HG02623 (cell line): ENCODE results near the gene EEFSEC.

Source experiments
- ATAC-seq: cut with Tn5 transposase; IDR thresholded peaks from one replicate; pipeline ENCODE4 v1.9.1; 2021; ENCODE audit warnings: moderate library complexity; ENCODE audit not compliant: unreplicated experiment

Gene EEFSEC

DNA sequence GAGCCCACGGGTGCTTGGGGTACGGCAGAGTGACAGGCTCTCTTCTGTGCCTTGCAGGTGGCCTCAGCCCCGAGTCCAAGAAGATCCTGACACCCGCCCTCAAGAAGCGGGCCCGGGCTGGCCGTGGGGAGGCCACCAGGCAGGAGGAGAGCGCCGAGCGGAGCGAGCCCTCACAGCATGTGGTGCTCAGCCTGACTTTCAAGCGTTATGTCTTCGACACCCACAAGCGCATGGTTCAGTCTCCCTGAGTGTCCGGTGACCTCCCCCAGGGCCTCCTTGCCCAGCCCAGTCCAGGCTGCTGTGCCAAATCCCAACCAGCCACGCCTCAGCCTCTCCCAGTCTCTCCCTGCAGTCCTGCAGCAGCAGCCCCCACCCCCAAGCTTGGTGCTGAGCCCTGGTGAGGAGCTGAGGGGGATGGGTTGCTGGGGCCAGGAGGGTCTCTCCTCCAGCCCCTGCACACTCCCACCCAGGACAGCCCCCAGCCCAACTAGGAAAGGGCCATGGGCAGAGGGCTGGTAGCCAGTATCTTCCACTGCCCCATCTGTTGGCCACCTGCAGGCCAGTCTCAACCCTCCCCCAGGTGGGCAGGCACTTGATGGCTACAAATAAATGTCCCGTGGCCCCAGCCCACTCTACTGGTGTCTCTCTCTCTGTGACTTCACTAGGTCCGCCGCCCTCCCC is 254.9 kb downstream of the EEFSEC start:
- no peak for ATAC-seq

DNA sequence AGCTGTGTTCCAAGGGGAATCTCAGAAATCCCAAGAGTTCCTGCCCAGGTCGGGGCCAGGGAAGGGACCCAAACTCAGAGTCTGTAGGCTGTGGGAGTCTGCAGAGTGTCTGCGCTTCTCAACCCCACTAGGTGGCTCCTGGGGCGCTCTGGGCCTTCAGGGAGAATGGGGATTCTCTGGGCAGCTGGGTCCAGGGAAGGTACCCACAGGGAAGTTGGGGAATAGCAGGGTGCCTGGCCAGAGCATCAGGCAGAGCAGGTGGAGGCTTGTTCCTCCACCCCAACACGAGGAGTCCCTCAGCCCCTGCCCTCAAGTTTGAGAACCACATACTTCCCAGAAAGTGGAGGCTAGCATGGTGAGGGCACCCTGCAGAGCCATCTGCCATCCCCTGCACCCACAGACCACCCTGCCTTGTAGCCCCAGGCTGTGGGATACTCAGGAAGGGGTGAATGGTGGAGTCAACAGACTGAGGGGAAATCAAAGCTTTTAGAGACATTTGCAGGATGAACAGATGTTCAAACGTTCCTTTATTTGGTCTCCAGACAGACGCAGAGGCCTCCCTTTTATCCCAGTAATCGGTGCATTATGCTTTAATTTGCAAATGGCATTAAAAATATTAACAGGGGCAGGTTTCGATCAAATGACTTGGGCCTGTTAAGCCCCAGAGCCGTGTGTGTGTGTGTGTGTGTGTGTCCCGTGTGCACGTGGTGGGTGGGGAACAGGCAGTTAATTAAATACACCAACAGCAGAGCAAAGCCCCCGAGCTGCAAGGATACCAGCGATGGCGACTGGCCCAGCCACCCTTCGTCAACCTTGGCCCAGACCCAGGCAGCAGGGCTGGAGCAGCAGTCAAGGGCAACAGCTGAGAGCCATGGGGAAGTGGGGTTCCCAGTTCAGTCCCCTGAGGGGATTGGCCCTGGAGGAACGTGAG is 255.7 kb downstream of the EEFSEC start:
- no peak for ATAC-seq

DNA sequence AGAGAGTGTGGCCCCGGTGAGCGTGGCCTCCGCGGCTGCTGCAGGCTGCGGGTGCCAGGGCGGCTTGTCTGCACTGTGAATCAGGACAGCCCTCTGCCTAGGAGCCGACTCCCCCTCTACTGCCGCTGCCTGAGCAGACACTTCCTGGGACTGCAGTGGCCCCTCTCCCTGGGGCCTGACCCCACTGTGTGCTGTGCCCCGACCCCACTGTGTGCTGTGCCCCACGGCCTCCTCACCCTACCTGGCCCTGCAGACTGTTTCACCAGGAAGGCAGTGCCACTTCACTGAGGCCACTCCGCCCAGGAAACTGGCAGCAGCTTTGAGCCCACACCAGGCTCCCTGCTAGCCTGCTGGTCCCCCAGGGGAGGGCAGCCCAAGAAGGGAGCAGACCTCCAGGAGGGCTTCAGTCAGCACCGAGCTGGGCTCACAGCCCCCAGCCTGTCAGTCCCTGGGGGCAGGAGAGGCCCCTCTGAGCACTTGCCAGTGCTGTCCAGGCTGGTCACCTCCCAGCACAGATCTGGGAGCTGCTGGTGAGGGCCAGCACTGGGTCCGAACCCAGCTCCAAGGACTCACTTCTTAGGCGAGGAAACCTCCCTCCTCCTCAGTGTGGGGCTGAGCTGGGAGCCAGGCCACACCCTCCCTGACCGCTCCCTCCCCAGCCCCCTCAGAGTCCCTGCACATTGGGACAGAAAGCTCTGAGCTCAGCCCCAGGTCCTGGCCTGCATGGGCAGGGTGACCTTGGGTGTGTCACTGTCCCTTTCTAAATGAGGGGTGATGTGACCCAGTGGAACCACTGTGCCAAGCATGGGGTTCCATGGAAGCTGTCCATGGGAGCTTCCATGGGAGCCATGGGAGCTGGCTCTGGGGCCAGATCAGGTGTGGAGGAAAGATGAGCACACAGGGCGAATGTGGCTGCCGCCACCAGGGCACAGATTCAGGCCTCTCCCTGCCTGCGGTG is 256.6 kb downstream of the EEFSEC start:
- ATAC-seq = no peak

DNA sequence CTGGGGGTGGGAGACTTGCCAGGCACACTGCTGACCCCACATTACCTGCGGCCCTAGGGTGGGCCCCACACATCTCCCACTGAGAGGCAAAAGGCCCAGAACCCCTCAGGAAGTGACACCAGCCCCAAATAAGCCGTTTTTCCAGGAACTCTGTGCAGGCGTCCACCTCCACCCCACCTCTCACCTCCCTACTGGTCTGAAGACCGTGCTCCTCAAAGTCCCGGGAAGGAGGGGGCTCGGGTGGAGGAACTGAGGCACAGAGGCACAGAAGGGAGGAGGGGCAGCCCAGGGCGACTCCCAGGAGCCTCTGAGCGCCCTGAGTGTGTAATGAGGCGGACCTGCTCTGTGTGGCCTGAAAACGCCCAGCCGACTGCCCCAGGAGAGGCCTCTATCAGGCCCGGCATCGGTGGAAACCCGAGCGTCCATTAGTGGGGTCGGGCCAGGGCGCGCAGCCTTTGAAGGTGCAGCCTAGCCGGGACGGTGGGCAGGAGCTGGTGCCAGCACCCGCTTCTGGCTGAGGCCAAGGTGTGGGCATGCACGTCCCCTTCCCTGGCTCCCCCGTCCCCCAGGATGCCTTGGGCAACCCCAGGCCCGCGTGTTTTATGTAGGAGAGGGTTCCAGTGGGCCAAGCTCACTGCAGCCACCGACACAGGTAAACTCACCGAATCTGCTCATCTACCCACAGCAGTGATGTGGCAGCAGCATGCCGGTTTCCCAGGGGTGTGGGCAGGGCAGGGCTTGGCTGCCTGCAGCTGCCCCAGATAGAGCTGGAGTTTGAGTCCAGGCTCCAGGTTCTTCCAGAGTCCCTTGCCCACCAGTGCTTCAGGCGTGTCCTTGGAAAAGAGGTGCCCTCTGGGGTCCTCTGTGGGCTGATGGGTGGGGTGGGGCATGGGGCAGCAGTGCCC is 257.6 kb downstream of the EEFSEC start:
- no peak for ATAC-seq

DNA sequence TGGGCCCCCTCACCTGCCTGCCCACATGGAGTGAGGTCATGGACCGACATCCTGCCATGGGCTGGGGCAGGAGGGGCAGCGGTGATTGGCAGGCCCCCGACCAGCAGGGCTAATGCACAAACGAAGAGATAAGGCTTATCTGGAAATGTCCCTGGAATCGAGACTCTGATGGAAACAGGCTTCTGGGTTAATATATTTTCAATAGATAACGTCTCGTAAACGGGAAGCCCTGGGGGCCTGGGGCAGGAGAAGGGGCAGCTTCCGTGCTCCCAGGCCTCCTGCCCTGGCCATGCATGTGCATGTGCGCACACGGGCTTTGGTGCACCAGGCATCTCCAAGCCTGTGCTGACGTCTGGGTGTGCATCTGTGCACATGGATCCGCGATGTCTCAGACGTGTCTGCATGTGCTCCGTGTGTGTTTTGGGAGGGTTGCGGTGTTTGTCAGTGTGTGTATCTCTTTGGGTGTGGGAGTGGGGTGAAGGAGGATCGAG is 258.3 kb downstream of the EEFSEC start:
- ATAC-seq = no peak

DNA sequence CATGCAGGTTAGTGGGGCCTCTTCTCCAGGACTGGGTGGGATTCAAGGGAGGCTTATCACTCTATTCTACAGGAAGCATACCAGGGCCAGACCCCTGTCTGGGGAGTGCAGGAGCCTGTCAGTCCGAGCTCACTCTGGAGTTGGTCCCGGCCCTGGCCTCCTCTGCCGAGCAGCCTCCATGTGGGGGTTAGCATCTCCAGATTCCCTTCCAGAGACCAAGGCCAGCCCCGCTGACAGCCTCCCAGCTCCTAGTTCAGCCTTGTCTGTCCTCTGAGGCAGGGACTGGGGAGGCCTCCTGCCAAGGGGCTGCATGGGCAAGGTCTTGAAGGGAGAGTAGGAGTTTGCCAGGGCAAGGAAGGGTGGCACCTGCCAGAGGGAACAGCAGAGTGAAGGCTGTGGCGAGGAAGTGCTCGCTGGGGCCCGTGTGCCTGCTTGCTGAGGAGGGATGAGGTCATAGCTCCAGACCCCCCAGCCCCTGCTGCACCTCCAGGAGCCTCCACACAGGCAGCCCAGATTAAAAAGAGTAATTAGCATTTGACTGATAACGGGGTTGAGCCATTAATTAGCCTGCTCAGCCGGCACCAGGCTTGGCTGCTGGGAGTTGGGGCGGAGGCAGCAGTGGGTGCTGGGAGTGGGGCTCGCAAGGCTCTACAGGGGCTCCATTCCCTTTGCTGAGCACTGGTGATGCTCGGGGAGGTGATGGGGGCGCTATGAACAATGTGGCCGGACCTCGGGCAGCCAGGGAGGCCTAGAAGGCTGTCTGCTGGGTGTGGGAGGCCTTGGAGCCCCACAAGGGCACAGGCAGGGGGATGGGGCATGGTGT is 259.1 kb downstream of the EEFSEC start:
- ATAC-seq = no peak

DNA sequence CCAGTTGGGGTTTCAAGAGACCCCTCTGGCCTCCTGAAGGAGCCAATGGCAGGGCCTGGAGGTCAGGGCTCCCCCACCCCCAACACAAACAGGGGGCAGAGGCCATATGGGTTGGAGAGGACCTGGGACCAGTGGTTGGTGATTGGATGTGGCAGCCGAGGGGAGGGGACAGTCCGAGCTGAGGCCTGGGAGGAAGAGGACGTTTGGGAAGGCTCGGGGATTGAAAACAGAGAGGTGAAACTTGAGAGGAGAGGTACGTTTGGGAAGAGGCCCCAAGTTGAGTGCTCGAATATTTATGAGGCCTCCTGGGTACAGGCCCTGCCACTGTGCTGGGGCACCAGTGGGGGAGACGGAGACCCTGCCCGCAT is 259.7 kb downstream of the EEFSEC start:
- ATAC-seq = no peak

DNA sequence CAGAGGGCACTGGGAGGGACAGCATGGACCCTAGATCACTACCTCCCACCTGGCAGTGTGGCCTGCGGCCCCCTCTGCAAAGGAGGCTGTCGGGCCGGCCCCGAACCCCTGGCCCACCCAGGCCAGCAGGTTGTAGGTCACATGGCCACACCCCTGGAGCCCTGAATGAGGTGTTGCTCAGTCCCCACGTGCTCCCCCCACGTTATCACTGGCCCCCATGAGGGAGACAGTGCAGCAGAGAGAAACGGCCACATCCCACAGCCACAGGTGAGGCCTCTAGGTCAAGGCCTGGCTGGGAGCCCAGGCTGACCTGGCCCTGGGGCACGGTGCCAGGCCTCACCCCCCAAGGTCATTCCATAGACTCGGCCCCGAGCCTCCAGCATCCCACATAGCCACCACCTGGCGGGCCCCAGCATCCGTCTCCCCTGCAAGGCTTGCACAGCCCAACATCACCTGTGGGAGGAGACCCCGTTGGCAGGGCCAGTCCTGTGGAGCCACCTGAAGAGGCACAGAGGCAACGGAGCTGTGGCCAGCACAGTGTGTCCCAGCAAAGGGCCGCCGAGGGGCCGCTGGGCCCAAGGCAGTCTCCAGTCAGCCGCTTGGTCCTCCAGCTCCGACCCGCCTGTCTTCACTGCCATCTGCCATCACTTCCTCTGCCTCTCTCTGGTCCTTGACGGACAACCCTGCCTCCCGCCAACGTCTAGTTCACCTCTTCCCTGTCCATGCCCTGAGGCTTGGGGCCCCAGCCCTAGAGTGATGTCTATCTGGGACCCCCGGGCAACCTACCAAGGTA is 260.3 kb downstream of the EEFSEC start:
- no peak for ATAC-seq

DNA sequence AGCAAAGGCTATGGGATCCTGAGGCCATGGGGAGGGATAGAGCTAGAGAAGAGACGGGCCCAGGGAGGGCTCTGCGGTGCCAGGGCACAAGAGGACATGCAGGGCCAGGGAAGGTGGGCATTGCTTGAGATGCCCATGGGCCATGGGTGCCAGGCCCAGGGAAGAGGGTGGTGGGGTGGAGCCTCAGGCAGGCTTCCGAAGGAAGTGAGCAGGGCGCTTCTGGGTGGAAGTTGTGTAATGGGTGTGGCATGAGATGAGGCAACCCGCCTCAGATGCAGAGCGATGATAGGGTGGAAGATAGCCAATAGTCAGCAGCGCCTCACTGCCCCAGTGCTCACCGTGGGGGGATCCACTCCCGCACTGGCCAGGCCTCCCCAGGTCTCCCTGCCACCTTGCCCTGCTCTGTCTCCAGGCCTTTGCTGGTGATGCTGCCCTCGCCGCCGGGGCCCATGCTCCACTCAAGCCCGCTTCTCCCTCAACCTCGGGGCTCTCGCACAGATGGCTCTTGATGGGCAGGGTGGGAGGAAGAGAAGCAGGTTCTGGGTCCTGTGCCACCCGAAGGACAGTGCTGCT is 262.0 kb downstream of the EEFSEC start:
- no peak for ATAC-seq

DNA sequence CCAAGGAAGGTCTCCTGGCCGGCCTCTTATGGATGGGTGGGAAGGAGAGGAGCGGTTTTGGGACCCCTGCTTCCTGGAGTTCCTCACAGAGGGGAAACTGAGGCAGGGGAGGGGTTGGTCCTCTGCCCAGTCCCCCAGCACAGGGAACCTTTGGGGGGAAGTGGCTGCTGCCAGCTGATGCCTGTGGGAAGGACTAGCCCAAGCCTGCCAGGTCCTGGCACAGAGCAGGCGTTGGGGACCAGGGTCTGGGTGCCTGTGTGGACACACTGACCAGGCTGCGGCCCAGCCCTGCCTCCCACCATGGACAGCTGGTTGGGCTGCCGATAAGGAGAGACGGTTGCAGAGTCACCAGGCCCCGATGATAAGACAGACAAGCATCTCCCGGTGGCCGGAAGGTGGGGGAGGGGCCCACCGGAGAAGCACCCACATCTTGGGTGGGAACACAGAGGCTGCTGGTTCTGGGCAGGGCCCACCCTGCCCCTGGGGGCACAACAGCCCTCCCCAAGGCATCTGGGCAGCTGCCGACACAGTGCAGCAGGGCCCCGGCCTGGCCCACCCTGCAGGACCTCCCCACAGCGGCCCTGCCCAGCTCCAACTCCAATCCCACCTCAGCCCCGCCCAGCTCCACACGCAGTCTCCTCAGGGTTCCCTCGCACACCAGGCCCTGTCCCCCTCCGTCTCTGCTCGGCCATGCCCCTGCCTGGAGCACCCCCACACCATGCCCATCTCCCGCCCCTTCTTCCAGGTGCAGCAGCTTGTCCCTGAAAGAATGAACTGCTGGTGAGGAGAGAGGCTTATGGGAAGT is 262.7 kb downstream of the EEFSEC start:
- ATAC-seq = no peak

DNA sequence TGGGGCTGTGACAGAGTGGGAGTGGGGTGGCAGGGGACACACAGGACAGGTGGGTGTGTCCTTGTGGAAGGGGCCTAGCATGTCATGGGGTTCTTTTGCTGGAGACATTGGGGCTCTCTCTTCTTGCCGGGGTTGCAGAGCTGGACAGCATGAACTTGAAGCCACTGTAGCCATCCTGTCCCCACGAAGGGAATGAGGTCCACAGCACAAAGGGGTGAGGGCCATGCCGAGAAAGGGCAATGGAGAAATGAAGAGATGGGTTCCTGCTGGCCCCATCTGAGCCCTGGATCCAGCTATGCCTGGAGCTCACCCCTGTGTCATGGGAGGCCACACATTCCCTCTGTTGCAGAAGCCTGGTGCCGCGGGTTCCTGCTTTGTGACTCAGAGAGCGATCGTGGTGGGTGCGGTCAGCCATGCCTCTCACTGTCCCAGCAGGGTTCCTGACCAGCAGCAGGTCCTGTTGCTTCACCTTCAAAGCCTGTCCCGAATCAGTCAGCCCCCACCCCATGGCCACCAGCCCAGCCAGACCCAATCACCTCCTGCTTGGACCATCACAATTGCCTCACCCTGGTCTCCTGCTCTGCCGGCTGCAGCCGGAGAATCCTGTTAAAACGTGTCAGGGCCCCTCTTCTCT is 263.4 kb downstream of the EEFSEC start:
- no peak for ATAC-seq

DNA sequence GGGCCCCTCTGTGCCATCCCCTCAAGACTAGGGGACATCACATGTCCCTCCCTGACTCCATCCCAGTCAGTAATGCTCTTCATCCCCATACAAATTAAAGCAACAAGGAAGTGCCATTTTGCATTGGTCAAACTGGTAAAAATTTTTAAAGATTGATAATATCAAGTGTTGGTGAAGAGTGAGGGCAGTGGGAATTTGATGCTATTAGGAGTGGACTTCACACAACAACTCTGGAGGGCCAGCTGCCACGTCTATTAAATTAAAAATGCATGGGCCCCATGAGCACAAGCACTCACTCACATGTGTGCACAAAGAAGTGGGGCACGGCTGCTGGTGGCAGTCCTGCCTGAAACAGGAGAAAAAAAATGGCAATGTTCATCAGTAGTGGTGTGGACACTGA is 265.6 kb downstream of the EEFSEC start:
- no peak for ATAC-seq

DNA sequence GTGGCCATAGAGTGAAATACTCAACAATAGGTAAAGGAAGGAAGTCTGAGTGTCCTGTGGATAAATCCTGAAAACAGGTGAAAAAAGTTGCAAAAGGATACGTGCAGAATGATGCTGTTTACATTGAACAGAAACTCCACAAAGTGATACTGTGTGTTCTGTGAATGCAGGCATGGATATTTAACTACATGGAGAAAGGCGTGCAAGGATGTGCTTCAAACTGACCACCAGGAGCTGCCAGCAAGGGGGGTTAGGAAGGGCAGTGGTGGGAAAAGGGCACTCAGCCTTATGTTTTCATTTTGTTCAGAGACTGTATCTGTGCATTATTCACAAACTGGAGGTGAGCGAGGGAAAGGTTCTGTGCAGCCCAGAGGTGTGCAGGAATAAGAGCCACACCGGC is 266.0 kb downstream of the EEFSEC start:
- ATAC-seq = no peak

DNA sequence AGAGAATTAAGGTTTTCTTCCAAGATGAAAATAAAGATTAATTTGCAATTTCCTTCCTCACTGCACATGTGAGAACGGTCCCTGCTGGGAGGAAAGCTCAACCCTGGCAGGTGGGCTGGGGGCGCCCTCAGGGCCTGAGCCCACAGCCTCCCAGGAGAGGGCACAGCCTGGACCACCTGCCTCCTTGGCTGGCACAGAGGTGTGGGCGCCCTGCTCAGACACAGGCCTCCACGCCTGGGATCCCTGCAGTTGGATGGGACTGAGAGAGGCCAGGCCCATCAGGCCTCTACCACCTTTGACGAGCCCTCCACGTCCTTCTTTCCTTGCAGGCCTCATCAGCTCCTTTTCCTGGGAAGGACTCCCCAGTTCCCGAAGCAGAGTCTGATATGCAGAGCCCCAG is 267.0 kb downstream of the EEFSEC start:
- ATAC-seq = no peak

DNA sequence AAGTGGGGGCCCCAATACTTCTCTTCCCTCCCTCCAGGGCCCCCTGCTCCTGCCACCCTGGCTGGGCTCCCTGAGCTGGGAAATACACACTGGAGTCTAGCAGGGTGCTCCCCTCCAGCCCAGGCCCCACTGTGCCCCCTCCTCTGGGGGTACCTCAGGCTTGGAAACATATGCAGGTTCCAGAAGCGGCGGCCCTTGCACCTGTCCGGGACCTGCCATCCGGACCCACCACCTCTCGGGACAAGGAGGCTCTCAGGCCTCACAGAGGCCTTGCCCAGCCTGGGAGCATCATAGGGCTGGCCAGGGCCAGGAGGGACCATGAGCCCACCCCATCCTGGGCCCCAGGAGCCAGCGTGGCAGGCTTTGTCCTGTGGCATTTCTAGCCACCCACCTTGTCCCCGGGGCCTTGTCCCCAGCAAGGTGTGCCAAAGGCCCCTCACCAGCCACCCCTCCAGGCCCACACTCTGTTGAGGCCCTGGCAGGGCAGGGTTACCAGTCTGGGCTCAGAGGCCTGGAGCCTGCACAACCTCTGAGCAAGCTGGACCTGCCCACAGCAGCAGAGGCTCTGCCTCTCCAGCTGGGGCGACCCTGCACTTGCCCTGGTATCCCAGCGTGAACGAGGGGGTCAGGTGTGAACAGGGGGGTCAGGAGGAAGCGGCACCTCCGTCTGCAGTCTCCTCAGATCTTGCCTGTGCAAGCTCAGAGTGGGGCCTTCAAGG is 267.6 kb downstream of the EEFSEC start:
- no peak for ATAC-seq

DNA sequence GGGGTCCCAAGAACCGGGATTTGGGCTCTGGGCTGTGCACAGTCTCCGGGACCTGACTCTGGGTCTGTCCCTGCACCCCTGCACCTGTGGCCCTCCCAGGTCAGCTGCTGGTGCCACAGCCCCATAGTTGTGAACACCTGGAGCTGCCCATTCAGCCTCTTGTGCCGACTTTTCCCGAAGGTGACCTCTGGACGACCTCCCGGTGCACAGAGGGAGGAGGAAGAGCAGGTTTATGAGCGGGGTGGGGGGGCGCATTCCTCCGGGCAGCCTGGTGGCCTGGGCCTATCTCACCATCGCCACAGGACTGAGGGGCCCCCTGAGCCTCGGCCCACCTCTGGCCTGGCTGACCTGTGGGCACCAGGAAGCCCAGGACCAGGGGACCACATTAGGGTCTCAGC is 268.2 kb downstream of the EEFSEC start:
- ATAC-seq = no peak
